NCI-H187 (cell line): ENCODE data around the gene RADX.
A peak's percentile ranks its signal among the peaks of the same experiment; 100 is the strongest.

Experiments used
- DNase-seq, 2 experiments: peaks; one replicate each; lab custom pipeline; 2025; lab: John Stamatoyannopoulos, UW

The RADX gene

GRCh38 chrX:106692425-106693065 lies 80.8 kb downstream of the RADX start:
- DNase-seq, result no peak

- no peak for DNase-seq
Measured at GRCh38 chrX:106696502-106696901, 84.7 kb downstream of the RADX start.

- no peak for DNase-seq
Measured at GRCh38 chrX:106698693-106699092, 86.9 kb downstream of the RADX start.

- no peak for DNase-seq
Measured at GRCh38 chrX:106702636-106703035, 90.9 kb downstream of the RADX start.

GRCh38 chrX:106706466-106706865 lies 94.7 kb downstream of the RADX start:
- DNase-seq, result no peak

GRCh38 chrX:106707771-106708454 lies 96.1 kb downstream of the RADX start:
- no peak for DNase-seq

- no peak for DNase-seq
Measured at GRCh38 chrX:106710771-106711170, 99.0 kb downstream of the RADX start.

- no peak for DNase-seq
Measured at GRCh38 chrX:106711375-106711774, 99.6 kb downstream of the RADX start.

GRCh38 chrX:106716004-106716403 lies 104.2 kb downstream of the RADX start:
- no peak for DNase-seq

GRCh38 chrX:106716463-106716862 lies 104.7 kb downstream of the RADX start:
- DNase-seq, result no peak

- no peak for DNase-seq
Measured at GRCh38 chrX:106718709-106719108, 106.9 kb downstream of the RADX start.

- no peak for DNase-seq
Measured at GRCh38 chrX:106725931-106726330, 114.2 kb downstream of the RADX start.

- peak in 1 of 2 experiments; percentile 1 for DNase-seq
Measured at GRCh38 chrX:106726485-106727437, 115.0 kb downstream of the RADX start, which contains the start of gene RNF128. Gene RNF128, plus strand, starts transcription at chrX:106726701. Its CDS starts 213 bp downstream, at chrX:106726914.

GRCh38 chrX:106728337-106728736 lies 116.6 kb downstream of the RADX start:
- no peak for DNase-seq
